Measurements from ENCODE around the gene MTCL1. TPM values are rescaled to one million over a fixed set of nuclear protein-coding genes. Genes with fewer than 3 reads are reported as not detected.

Gene MTCL1
- total RNA-seq, 1 experiment from 2014 or later = 22.7 TPM

DNA sequence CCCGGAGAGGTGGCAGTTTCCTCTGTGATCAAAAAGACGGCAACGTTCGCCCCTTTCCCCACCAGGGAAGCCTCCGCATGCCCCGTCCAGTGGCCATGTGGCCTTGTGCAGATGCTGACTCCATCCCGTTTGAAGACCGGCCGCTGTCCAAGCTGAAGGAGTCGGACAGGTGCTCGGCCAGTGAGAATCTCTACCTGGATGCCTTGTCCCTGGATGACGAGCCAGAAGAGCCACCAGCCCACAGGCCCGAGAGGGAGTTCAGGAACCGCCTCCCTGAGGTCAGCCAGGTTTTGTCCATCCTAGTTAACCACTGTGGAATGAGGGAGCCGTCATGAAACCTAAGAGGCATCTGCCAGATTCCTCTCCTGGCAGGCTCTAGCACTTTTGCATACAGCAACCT, 113.6 kb downstream of the MTCL1 start:
- TF ChIP-seq POLR2AphosphoS5 (IDR thresholded peaks at IDR 0.05; ENCODE audit: low read depth, low read length) (no peak), CBX3 (IDR thresholded peaks at IDR 0.05; ENCODE audit: low read depth) (no peak), JUND (IDR thresholded peaks at IDR 0.05) (no peak), EZH2 (IDR thresholded peaks at IDR 0.05) (no peak), SRF (IDR thresholded peaks at IDR 0.05; ENCODE audit: low read depth) (no peak), FOSL1 (IDR thresholded peaks at IDR 0.05; ENCODE audit: low read depth) (no peak), POLR2A (IDR thresholded peaks at IDR 0.05; ENCODE audit: borderline replicate concordance, extremely low read depth, insufficient read depth, insufficient read length) (no peak), ELF1 (IDR thresholded peaks at IDR 0.05; ENCODE audit: borderline replicate concordance, low read depth) (no peak), YY1 (IDR thresholded peaks at IDR 0.05; ENCODE audit: extremely low read depth, insufficient replicate concordance, low read depth, low read length) (no peak), EZH2phosphoT487 (IDR thresholded peaks at IDR 0.05; ENCODE audit: borderline replicate concordance) (no peak), RAD21 (IDR thresholded peaks at IDR 0.05; ENCODE audit: low read depth) (no peak), ZFX (IDR thresholded peaks at IDR 0.05) (no peak), ZNF274 (IDR thresholded peaks at IDR 0.05; ENCODE audit: low read depth, low read length) (no peak)
- TF ChIP-seq, protein P1, sequence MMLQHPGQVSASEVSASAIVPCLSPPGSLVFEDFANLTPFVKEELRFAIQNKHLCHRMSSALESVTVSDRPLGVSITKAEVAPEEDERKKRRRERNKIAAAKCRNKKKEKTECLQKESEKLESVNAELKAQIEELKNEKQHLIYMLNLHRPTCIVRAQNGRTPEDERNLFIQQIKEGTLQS (IDR thresholded peaks at IDR 0.05) = no peak
- TF ChIP-seq, protein P2, sequence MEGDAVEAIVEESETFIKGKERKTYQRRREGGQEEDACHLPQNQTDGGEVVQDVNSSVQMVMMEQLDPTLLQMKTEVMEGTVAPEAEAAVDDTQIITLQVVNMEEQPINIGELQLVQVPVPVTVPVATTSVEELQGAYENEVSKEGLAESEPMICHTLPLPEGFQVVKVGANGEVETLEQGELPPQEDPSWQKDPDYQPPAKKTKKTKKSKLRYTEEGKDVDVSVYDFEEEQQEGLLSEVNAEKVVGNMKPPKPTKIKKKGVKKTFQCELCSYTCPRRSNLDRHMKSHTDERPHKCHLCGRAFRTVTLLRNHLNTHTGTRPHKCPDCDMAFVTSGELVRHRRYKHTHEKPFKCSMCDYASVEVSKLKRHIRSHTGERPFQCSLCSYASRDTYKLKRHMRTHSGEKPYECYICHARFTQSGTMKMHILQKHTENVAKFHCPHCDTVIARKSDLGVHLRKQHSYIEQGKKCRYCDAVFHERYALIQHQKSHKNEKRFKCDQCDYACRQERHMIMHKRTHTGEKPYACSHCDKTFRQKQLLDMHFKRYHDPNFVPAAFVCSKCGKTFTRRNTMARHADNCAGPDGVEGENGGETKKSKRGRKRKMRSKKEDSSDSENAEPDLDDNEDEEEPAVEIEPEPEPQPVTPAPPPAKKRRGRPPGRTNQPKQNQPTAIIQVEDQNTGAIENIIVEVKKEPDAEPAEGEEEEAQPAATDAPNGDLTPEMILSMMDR (IDR thresholded peaks at IDR 0.05 in 2 of 3, conservative IDR thresholded peaks at IDR 0.05 in 1 of 3; ENCODE audit: borderline replicate concordance in 1 of 3, insufficient read depth in 1 of 3, low read depth in 2 of 3, low read length in 2 of 3) = no peak
- TF ChIP-seq, protein P3, sequence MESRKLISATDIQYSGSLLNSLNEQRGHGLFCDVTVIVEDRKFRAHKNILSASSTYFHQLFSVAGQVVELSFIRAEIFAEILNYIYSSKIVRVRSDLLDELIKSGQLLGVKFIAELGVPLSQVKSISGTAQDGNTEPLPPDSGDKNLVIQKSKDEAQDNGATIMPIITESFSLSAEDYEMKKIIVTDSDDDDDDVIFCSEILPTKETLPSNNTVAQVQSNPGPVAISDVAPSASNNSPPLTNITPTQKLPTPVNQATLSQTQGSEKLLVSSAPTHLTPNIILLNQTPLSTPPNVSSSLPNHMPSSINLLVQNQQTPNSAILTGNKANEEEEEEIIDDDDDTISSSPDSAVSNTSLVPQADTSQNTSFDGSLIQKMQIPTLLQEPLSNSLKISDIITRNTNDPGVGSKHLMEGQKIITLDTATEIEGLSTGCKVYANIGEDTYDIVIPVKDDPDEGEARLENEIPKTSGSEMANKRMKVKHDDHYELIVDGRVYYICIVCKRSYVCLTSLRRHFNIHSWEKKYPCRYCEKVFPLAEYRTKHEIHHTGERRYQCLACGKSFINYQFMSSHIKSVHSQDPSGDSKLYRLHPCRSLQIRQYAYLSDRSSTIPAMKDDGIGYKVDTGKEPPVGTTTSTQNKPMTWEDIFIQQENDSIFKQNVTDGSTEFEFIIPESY (IDR thresholded peaks at IDR 0.05; ENCODE audit: extremely low read depth, insufficient replicate concordance, low read length) = no peak
- TF ChIP-seq, protein P4, sequence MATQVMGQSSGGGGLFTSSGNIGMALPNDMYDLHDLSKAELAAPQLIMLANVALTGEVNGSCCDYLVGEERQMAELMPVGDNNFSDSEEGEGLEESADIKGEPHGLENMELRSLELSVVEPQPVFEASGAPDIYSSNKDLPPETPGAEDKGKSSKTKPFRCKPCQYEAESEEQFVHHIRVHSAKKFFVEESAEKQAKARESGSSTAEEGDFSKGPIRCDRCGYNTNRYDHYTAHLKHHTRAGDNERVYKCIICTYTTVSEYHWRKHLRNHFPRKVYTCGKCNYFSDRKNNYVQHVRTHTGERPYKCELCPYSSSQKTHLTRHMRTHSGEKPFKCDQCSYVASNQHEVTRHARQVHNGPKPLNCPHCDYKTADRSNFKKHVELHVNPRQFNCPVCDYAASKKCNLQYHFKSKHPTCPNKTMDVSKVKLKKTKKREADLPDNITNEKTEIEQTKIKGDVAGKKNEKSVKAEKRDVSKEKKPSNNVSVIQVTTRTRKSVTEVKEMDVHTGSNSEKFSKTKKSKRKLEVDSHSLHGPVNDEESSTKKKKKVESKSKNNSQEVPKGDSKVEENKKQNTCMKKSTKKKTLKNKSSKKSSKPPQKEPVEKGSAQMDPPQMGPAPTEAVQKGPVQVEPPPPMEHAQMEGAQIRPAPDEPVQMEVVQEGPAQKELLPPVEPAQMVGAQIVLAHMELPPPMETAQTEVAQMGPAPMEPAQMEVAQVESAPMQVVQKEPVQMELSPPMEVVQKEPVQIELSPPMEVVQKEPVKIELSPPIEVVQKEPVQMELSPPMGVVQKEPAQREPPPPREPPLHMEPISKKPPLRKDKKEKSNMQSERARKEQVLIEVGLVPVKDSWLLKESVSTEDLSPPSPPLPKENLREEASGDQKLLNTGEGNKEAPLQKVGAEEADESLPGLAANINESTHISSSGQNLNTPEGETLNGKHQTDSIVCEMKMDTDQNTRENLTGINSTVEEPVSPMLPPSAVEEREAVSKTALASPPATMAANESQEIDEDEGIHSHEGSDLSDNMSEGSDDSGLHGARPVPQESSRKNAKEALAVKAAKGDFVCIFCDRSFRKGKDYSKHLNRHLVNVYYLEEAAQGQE (IDR thresholded peaks at IDR 0.05; ENCODE audit: low read depth) = no peak
- DNase-seq (ENCODE audit: low read depth, low spot score) (no peak), ATAC-seq (no peak)
- Histone ChIP-seq H4K20me1 (ENCODE audit: insufficient read depth) (no peaks in the 10 kb centered on the region), H3K27ac (ENCODE audit: low read depth, low read length) (no peak overlapping the region), H3K4me1 (ENCODE audit: control insufficient read depth in 1 of 2, insufficient read depth in 2 of 2, low read length in 2 of 2) (no peaks in the 10 kb centered on the region), H3K4me2 (ENCODE audit: low read length) (no peak overlapping the region), H3K9me2 (ENCODE audit: insufficient read depth) (no peaks in the 10 kb centered on the region), H3K9me3 (ENCODE audit: control insufficient read depth in 1 of 2, insufficient read depth in 1 of 2, low read depth in 1 of 2, low read length in 2 of 2) (no peaks in the 10 kb centered on the region), H3K4me3 (replicated peaks in 1 of 2; ENCODE audit: low read depth in 1 of 2, low read length in 2 of 2) (no peak overlapping the region), H2AFZ (ENCODE audit: low read depth, low read length, poor library complexity, severe bottlenecking) (no peak overlapping the region), H3K79me2 (ENCODE audit: insufficient read depth, low read length) (no peaks in the 10 kb centered on the region), H3K36me3 (ENCODE audit: control insufficient read depth in 1 of 2, insufficient read depth in 2 of 2, low read length in 2 of 2) (peaks cover 7 to 34% of the 10 kb centered on the region in 2 experiments; a peak in 3 of 4 replicates), H3K27me3 (ENCODE audit: insufficient read depth, low read length) (no peaks in the 10 kb centered on the region), H3K9ac (ENCODE audit: low read length) (no peak overlapping the region)
- POLR2A ChIA-PET = no interaction called here
- CTCF ChIA-PET = no interaction called here
- RAD21 ChIA-PET (ENCODE audit: low non-redundant PET in 1 of 2, low total read pairs in 2 of 2, uncharacterized antibody in 2 of 2, unreplicated experiment in 2 of 2) = no interaction called here
- intact Hi-C loops (cut with micrococcal nuclease) = no loop called here
- BruUV-seq (replicated peaks) = no TSS peak

All from HCT116 (cell line).